Measurements from ENCODE around the gene MAP2K5.

The MAP2K5 gene

GRCh38 chr15:67542420-67543347 lies at the start of gene MAP2K5:
TSS of gene MAP2K5 (plus strand) at chr15:67542703. CDS start at chr15:67543336, 633 bp downstream.
- peaks cover 3% of the 10 kb centered on the region; the same call in 1 of the 2 replicates for H3F3A ChIP-seq (ENCODE audit: insufficient read depth, low read length)
- no peaks in the 10 kb centered on the region for H4K20me1 ChIP-seq (ENCODE audit: insufficient read depth, low read length)
- H3K27ac ChIP-seq (ENCODE audit: low read depth, low read length, poor library complexity, severe bottlenecking) = peak within 1 kb of the TSS; percentile 84
- no peak within 1 kb of the TSS for H2AFZ ChIP-seq (ENCODE audit: low read length)
- peak within 1 kb of the TSS; percentile 84 for H3K4me3 ChIP-seq (ENCODE audit: low read depth, low read length, poor library complexity, severe bottlenecking)
- peaks cover 65% of the 10 kb centered on the region for H3K4me1 ChIP-seq (ENCODE audit: insufficient read depth, low read length, severe bottlenecking)
- H3K79me2 ChIP-seq (ENCODE audit: insufficient read depth, low read length) = no peaks in the 10 kb centered on the region
- H3K4me2 ChIP-seq (ENCODE audit: low read length) = peak within 1 kb of the TSS; percentile 82
- H3K9me2 ChIP-seq (ENCODE audit: low read depth, low read length) = no peaks in the 10 kb centered on the region
- no peaks in the 10 kb centered on the region for H3K9me3 ChIP-seq (ENCODE audit: low read length)
- peak within 1 kb of the TSS; percentile 87 for H3K9ac ChIP-seq (ENCODE audit: low read length)
- H3K36me3 ChIP-seq (ENCODE audit: insufficient read depth, low read length) = peaks cover 11% of the 10 kb centered on the region; the same call in 1 of the 2 replicates
- TF ChIP-seq, protein P1, sequence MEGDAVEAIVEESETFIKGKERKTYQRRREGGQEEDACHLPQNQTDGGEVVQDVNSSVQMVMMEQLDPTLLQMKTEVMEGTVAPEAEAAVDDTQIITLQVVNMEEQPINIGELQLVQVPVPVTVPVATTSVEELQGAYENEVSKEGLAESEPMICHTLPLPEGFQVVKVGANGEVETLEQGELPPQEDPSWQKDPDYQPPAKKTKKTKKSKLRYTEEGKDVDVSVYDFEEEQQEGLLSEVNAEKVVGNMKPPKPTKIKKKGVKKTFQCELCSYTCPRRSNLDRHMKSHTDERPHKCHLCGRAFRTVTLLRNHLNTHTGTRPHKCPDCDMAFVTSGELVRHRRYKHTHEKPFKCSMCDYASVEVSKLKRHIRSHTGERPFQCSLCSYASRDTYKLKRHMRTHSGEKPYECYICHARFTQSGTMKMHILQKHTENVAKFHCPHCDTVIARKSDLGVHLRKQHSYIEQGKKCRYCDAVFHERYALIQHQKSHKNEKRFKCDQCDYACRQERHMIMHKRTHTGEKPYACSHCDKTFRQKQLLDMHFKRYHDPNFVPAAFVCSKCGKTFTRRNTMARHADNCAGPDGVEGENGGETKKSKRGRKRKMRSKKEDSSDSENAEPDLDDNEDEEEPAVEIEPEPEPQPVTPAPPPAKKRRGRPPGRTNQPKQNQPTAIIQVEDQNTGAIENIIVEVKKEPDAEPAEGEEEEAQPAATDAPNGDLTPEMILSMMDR (IDR thresholded peaks at IDR 0.05; ENCODE audit: low read length) = no peak
- TF ChIP-seq EZH2 (IDR thresholded peaks at IDR 0.05; ENCODE audit: borderline replicate concordance, low read length) = no peak
- H3K27me3 ChIP-seq (ENCODE audit: insufficient read depth, low read length) = no peaks in the 10 kb centered on the region

DNA sequence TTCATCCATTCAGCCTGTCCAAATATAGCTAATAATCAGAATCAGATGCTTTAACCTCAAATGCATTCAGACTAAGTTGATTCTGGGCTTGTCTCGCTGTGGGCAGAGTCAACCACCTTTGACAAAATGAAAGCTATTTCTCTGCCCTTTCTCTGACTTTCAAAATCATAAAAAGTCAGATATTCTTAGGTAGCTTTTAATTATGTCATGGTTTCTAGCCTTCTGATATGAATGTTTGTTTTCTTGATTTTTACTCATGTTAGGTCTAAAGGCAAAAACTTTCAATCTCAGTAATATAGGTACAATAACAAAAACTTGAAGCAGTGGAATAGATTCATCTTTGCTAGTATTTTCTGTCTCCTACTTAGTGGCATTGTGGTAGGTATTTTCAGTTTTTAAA lies 46.9 kb upstream of the MAP2K5 start:
- no peak overlapping the region for H2AFZ ChIP-seq (ENCODE audit: low read length)
- H3K9ac ChIP-seq (ENCODE audit: low read length) = no peak overlapping the region
- H3K9me3 ChIP-seq (ENCODE audit: low read length) = no peaks in the 10 kb centered on the region
- peaks cover 9% of the 10 kb centered on the region for H3K4me1 ChIP-seq (ENCODE audit: insufficient read depth, low read length, severe bottlenecking)
- H3K27ac ChIP-seq (ENCODE audit: low read depth, low read length, poor library complexity, severe bottlenecking) = no peak overlapping the region
- no peaks in the 10 kb centered on the region for H3K27me3 ChIP-seq (ENCODE audit: insufficient read depth, low read length)
- no peak overlapping the region for H3K4me2 ChIP-seq (ENCODE audit: low read length)
- no peaks in the 10 kb centered on the region for H4K20me1 ChIP-seq (ENCODE audit: insufficient read depth, low read length)
- H3K36me3 ChIP-seq (ENCODE audit: insufficient read depth, low read length) = no peaks in the 10 kb centered on the region
- no peaks in the 10 kb centered on the region for H3K79me2 ChIP-seq (ENCODE audit: insufficient read depth, low read length)
- no peaks in the 10 kb centered on the region for H3K9me2 ChIP-seq (ENCODE audit: low read depth, low read length)
- no peak overlapping the region for H3K4me3 ChIP-seq (ENCODE audit: low read depth, low read length, poor library complexity, severe bottlenecking)
- TF ChIP-seq, protein P1 (IDR thresholded peaks at IDR 0.05; ENCODE audit: low read length) = no peak
- no peak for TF ChIP-seq EZH2 (IDR thresholded peaks at IDR 0.05; ENCODE audit: borderline replicate concordance, low read length)
- no peaks in the 10 kb centered on the region for H3F3A ChIP-seq (ENCODE audit: insufficient read depth, low read length)

DNA sequence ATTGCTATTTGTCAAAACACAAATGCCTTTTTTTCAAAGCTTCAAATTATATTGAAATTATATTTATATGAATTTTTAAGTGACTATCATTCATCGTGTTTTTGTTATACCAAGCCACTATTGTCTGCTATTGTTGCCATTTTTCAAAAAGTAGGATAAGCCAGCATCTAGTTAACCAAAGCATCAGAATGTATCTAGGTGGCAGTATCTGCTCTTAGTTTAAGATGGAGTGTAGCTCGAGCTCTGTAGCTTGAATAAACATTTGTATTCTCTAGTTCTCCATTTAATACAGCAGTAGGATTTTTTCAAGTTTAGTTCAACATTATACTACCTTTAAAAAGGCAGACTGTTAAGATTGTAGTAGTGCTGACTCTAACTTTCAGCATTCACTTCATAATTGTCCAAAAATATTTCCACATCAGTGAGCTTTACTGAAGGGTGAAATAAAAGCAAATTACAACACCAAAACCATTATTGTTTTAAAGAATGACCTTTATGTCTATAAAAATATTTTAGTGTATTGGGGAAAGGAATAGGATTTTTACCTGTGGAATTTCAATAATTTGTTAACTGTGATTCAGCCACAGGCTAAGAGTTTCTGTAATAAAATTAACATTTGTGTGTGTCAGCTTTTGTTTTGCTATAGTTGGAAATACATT lies 41.2 kb upstream of the MAP2K5 start:
- no peaks in the 10 kb centered on the region for H3K27me3 ChIP-seq (ENCODE audit: insufficient read depth, low read length)
- no peaks in the 10 kb centered on the region; the same call in 1 of the 2 replicates for H3F3A ChIP-seq (ENCODE audit: insufficient read depth, low read length)
- peak overlapping the region; percentile 67 for H3K4me2 ChIP-seq (ENCODE audit: low read length)
- no peaks in the 10 kb centered on the region for H3K79me2 ChIP-seq (ENCODE audit: insufficient read depth, low read length)
- peaks cover 42% of the 10 kb centered on the region for H3K4me1 ChIP-seq (ENCODE audit: insufficient read depth, low read length, severe bottlenecking)
- TF ChIP-seq EZH2 (IDR thresholded peaks at IDR 0.05; ENCODE audit: borderline replicate concordance, low read length) = no peak
- TF ChIP-seq, protein P1 (IDR thresholded peaks at IDR 0.05; ENCODE audit: low read length) = peak; percentile 67
- peak overlapping the region; percentile 45 for H3K9ac ChIP-seq (ENCODE audit: low read length)
- no peaks in the 10 kb centered on the region for H3K9me3 ChIP-seq (ENCODE audit: low read length)
- H3K27ac ChIP-seq (ENCODE audit: low read depth, low read length, poor library complexity, severe bottlenecking) = peak overlapping the region; percentile 92
- H2AFZ ChIP-seq (ENCODE audit: low read length) = peak overlapping the region; percentile 50; the same call in 1 of the 2 replicates
- no peaks in the 10 kb centered on the region for H4K20me1 ChIP-seq (ENCODE audit: insufficient read depth, low read length)
- no peaks in the 10 kb centered on the region for H3K9me2 ChIP-seq (ENCODE audit: low read depth, low read length)
- peak overlapping the region; percentile 47 for H3K4me3 ChIP-seq (ENCODE audit: low read depth, low read length, poor library complexity, severe bottlenecking)
- no peaks in the 10 kb centered on the region for H3K36me3 ChIP-seq (ENCODE audit: insufficient read depth, low read length)

Measured in OCI-LY1 (cell line).